GM19468 (cell line): ENCODE data around the gene CUEDC1.

Source experiments
- ATAC-seq: cut with Tn5 transposase; IDR thresholded peaks from one replicate; pipeline ENCODE4 v1.9.1; 2021; ENCODE audit warnings: mild to moderate bottlenecking, moderate library complexity, moderate number of reproducible peaks; ENCODE audit not compliant: unreplicated experiment; ENCODE audit errors: extremely low read depth

CUEDC1 gene

GRCh38 chr17:57868007-57868909, 87.0 kb downstream of the CUEDC1 start:
- peak; percentile 68 for ATAC-seq

GRCh38 chr17:57867126-57867525, 88.1 kb downstream of the CUEDC1 start:
- ATAC-seq, result no peak

- ATAC-seq, result no peak
Observed at GRCh38 chr17:57866723-57867122, 88.5 kb downstream of the CUEDC1 start.

GRCh38 chr17:57866319-57866718, 88.9 kb downstream of the CUEDC1 start:
- ATAC-seq, result no peak

- ATAC-seq, result no peak
Observed at GRCh38 chr17:57864273-57864672, 90.9 kb downstream of the CUEDC1 start.

- no peak for ATAC-seq
Observed at GRCh38 chr17:57862694-57863667, 92.2 kb downstream of the CUEDC1 start.

GRCh38 chr17:57861790-57862693, 93.2 kb downstream of the CUEDC1 start:
- no peak for ATAC-seq

- ATAC-seq, result no peak
Observed at GRCh38 chr17:57861000-57861789, 94.0 kb downstream of the CUEDC1 start.

- no peak for ATAC-seq
Observed at GRCh38 chr17:57860414-57860999, 94.7 kb downstream of the CUEDC1 start.

GRCh38 chr17:57859601-57860413, 95.4 kb downstream of the CUEDC1 start:
- ATAC-seq, result no peak

GRCh38 chr17:57858838-57859237, 96.4 kb downstream of the CUEDC1 start:
- no peak for ATAC-seq

GRCh38 chr17:57856792-57857620, 98.2 kb downstream of the CUEDC1 start:
- no peak for ATAC-seq

GRCh38 chr17:57855391-57856035, 99.7 kb downstream of the CUEDC1 start:
- ATAC-seq, result no peak

GRCh38 chr17:57853695-57854094, 101.5 kb downstream of the CUEDC1 start:
- no peak for ATAC-seq

- ATAC-seq, result no peak
Observed at GRCh38 chr17:57852955-57853328, 102.3 kb downstream of the CUEDC1 start.

- no peak for ATAC-seq
Observed at GRCh38 chr17:57852092-57852954, 102.9 kb downstream of the CUEDC1 start.
